Epithelial cell of esophagus (primary cell): ENCODE measurements around the gene LRMDA.

ENCODE experiments used
- DNase-seq: peaks from one replicate; pipeline ENCODE4 v3.0.0; 2010; ENCODE audit warnings: low read depth
- H3K4me3 ChIP-seq: 2 replicates; pipeline ENCODE4 v1.5.1; 2011; ENCODE audit warnings: mild to moderate bottlenecking, low read length, control low read depth
- TF ChIP-seq, protein P1 (sequence below): IDR thresholded peaks from 2 replicates; pipeline ENCODE4 v1.5.1; 2011; ENCODE audit warnings: low read depth, mild to moderate bottlenecking, low read length, control low read depth, inconsistent platforms; ENCODE audit not compliant: insufficient read depth; ENCODE audit errors: missing control alignments

Gene LRMDA

DNA sequence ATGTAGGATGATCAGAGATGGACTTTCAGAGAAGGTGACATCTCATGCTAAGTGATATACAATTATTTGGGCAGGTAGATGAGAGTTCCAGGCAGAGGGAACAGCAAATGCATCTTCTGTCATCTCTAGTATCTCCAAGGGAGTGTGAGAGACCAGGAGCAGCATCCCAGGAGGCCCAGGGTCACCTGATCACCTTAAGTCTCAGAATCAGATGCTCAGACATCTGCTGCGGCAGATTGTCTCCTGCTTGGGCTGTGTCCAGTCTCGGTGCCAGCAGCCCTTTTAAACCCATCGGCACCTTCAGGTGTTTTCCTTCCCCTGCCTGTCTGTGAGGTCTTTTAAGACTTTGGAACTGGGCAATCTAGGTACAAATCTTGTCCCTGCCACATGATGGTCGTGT is 690.6 kb downstream of the LRMDA start:
- no peak for DNase-seq
- H3K4me3 ChIP-seq = no peak overlapping the region
- TF ChIP-seq, protein P1, sequence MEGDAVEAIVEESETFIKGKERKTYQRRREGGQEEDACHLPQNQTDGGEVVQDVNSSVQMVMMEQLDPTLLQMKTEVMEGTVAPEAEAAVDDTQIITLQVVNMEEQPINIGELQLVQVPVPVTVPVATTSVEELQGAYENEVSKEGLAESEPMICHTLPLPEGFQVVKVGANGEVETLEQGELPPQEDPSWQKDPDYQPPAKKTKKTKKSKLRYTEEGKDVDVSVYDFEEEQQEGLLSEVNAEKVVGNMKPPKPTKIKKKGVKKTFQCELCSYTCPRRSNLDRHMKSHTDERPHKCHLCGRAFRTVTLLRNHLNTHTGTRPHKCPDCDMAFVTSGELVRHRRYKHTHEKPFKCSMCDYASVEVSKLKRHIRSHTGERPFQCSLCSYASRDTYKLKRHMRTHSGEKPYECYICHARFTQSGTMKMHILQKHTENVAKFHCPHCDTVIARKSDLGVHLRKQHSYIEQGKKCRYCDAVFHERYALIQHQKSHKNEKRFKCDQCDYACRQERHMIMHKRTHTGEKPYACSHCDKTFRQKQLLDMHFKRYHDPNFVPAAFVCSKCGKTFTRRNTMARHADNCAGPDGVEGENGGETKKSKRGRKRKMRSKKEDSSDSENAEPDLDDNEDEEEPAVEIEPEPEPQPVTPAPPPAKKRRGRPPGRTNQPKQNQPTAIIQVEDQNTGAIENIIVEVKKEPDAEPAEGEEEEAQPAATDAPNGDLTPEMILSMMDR = no peak

DNA sequence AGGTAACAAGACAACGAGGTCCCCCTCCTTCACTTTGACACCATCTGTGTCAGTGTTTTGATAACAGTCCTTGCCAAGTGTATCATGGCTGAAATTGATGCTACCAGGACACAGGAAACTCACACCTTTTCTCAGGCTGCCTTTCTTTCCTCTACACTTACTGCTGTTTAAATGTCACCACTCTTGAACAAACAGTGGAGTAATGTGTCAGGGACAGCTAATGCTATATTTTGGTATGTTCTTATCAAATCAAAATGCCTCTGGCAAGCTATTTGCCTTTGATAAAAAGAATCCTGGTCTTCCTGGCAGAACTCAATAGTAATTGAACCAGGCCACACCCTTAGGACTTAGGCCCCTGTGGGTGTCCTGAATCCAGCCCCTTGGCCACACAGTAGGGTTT is 692.9 kb downstream of the LRMDA start:
- H3K4me3 ChIP-seq = no peak overlapping the region
- no peak for DNase-seq
- TF ChIP-seq, protein P1 = no peak

DNA sequence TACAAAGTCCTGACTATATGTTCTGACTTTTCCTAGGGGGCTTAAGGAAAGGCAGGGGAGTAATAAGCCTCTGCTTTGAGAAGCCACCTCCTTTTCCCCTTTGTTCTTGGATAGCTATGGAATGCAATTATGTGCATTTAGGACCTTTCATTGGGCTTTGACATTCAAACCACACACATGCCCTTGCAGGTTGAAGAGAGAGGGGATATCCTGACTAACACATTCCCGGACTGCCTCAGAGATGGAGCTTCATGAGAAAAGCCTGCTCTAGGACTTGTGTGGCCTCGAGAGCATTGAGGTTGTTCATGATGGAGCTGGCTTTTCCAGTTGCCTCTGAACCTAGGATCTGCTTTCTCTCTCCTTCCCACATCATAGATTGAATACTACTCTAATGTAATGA is 694.5 kb downstream of the LRMDA start:
- H3K4me3 ChIP-seq = no peak overlapping the region
- TF ChIP-seq, protein P1 = no peak
- peak; percentile 38 for DNase-seq

DNA sequence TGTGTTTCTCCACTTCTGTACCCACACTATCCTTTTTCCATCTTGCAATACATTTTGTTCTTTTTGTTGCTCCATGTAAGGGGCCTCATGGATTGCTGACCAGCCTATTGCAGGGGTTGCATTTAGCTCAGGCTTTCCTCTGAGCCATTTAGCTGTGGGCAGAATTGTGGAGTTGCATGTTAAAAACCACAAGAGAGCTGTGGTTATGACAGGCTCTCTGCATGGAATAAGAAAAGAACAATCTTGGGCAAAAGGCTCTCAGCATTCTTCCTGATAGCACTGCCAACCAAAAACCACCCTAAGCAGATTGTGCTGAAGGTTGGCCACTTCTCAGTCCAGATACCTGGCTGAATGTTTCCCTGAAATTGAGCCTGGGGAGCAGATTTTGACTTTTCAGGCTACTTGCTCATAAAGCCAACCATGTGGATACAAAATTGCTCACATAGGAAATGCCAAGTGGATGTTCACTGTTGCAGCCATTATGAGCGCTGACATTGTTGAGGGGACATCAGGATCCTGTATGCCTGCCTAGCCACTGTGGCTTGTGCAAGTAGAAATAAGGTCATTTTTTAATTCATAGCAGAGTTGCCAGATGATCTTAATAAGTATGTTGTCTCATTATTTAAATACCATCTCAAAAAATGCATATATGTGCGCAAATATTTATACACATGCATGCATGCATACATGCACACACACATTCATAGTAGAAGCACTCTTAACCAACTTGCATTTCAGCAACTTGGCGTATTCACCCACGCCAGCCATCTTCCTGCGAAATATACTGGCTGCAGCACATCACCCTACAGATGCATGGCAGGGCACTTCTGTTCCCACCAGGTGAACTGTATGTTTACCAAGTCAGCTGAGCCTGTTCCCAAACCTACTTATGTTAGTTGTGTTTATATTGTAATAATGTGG is 695.4 kb downstream of the LRMDA start:
- TF ChIP-seq, protein P1 = no peak
- no peak overlapping the region for H3K4me3 ChIP-seq
- DNase-seq = no peak

DNA sequence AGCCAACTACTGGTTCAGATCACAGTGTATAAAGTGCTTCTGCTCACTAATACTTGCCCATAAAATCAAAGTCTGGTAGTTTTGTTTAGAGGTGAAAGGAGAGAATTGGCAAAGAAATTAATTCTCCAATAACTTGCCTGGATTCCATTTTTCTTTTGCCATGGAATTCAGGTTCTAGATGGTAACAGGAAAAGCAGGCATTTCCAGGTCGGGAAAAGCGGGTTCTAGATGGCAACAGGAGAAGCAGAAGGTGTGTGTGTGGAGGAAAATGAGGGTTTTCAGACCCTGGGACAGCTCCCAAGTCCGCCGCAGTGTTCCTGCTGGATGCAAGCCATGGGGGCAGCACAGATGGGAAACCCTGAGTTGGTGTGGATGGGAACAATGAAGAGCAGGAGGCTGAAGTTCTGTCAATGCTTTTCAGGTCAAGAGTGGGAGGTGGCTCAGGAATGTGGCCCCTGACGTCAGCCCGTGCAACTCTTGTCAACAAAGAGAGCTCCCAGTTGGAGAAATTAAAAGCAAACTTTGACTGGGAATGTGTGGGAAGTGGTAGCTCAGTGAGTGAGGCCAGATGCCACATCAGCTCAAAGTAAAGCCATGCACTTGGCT is 696.7 kb downstream of the LRMDA start:
- TF ChIP-seq, protein P1 = no peak
- DNase-seq = no peak
- no peak overlapping the region for H3K4me3 ChIP-seq

DNA sequence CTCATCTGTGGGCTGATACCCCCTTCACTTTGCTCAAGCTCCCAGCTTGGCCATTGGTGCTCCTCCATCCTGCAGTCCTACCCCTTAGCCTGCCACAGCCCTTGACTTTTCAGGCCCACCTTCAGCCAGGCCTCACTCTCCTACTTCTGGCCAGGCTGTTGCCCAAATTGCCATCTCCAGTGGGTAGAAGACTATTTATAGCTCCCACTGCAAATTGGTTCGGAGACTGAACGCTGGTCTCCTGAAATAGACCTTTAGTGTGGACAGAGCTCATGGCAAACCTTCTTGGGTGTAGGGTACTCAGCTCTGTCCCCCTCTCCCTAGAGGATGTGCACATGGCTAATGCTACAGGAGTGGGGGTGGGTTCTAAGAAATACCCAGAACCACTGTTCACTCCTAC is 697.8 kb downstream of the LRMDA start:
- H3K4me3 ChIP-seq = no peak overlapping the region
- no peak for DNase-seq
- TF ChIP-seq, protein P1 = no peak
